Stimulated activated CD8-positive, alpha-beta memory T cell treated with anti-CD3 and anti-CD28 coated beads, Interleukin-2, amount 100 ng/mL, for 1 hour (primary cell): Measurements from ENCODE around the gene NME3.

Source experiments
- DNase-seq, 2 donors: peaks; one replicate each; pipeline ENCODE4 v3.0.0-alpha.2; 2020; ENCODE audit warnings: low read depth in 2 of 2

NME3 gene

DNA sequence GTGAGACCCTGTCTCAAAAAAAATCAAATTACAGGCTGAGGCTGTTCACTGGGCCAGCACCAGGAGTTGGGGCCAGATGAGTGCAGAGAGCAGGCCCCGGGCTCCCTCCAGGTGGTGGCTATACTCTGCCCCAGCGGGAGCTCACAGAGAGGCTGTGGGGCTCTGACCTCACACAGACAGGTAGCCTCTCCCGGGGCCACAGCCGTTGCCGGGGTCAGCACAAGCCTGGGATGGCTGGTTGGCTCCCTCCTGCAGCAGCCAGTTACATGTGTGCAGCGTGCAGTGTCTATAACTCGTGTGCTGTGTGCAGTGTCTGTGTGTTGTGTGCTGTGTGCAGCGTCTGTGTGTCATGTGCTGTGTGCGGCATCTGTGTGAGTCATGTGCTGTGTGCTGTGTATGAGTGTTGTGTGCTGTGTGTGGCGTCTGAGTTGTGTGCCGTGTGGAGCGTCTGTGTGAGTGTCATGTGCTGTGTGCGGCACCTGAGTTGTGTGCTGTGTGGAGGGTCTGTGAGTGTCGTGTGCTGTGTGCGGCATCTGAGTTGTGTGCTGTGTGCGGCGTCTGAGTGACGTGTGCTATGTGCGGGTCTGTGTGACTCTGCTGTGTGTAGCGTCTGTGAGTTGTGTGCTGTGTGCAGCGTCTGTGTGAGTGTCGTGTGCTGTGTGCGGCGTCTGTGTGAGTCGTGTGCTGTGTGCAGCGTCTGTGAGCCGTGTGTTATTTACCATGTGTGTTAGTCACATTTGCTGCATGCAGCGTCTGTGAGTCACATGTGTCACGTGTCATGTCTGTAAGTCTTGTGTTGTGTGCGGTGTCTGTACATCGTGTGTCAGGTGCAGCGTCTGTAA, 44.5 kb downstream of the NME3 start:
- no peak for DNase-seq

DNA sequence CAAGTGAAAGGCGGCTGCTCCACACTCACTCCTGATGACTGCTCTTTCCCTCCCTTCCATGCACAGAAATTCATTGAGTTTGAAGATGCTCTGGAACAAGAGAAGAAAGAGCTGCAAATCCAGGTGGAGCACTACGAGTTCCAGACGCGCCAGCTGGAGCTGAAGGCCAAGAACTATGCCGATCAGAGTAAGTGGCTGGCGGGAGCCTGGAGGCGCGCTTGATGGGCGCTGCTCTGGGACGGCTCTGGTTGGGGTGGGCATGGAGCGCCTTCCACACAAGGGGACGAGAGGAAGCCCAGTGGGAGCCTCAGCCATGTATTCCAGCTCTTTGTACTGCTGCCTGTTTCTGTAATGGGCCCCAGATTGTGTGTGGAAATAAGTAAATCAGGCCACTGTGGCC, 46.9 kb downstream of the NME3 start:
- DNase-seq: no peak

DNA sequence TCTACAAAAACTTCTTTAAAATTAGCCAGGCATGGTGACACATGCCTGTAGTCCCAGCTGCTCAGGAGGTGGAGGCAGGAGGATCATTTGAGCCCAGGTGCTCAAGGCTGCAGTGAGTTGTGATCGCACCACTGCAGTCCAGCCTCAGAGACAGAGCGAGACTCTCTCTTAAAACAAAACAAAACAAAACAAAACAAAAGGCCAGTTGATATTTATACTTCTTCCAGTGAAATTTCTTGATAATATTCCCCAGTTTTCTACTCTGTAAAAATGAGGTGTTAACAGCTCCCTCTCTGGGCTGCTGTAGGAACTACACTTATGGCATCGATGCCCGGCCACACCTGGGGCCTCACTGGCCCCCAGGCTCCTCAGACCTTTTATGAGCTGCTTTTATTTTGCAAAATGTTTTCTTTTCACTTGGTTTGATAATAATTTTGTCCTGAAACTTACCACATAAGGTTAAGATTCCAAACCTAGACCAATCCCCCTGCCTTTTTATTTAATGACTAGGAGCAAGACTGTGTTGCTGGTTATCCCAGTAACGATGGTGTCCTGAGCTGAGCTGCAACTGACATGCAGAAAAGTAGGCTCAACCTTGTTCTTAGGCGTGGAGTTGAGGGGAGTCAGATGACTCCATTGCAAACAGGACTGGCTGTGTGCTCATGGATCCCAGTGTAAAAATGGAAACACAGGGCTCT, 47.7 kb downstream of the NME3 start:
- no peak for DNase-seq

DNA sequence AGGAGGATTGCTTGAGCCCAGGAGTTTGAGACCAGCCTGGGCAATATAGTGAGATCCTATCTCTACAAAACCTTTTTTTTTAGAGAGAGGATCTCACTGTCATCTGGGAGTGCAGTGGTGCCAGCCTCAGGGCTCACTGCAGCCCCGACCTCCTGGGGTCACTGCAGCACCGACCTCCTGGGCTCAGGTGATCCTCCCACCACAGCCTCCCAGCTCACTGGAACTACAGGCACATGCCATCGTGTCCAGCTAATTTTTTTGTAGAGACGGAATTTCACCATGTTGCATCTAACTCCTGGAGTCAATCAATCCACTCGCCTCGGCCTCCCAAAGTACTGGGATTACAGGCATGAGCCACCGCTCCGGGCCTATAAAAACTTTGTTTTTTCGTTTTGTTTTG, 50.0 kb downstream of the NME3 start:
- no peak for DNase-seq
